ENCODE results near the gene ZFP1.

- no peak for TF ChIP-seq CTCF (conservative IDR thresholded peaks at IDR 0.05 in 1 of 2, IDR thresholded peaks at IDR 0.05 in 1 of 2; ENCODE audit: low read depth in 1 of 2, low read length in 2 of 2)
- TF ChIP-seq EZH2 (IDR thresholded peaks at IDR 0.05; ENCODE audit: low read length, missing control alignments): no peak
Measured at GRCh38 chr16:75111514-75111940, 36.8 kb upstream of the ZFP1 start.

All from fibroblast of lung (primary cell).